GM18520 (cell line): ENCODE data around the gene CCDC88C.

Experiments
- ATAC-seq: cut with Tn5 transposase; IDR thresholded peaks from one replicate; pipeline ENCODE4 v1.9.1; 2021; ENCODE audit not compliant: unreplicated experiment

The CCDC88C gene

DNA sequence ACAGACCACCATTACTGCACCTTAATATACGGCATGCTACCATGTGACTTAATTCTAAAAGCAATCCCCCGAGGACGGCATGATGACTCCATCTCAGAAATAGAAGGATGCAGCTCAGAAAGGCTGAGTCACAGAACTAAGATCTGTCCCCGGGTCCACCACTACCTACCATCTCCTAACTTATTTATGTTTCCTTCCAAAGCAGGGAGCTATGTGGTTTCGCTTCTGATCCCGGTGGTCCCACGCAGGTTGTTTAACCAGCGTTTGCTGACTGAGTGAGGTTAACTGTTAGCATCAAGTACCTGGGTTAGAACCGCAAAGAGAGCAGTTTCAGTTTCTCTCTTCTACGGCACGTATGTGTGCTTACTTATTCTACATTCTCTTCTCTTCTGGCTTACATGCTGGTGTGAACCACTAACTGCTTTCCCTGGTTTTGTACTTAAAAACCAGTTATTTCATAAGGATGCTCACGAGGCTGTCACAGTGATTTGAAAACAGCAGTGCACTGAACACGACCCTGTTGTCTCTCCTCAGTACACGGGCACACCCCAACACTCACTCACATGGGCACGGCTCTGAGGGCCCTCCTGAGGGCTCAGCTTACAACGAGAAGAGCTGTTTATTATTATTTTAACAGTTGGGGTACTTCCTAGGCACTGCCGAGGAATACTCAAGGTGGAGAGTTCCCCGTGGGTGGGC lies 66.7 kb downstream of the CCDC88C start:
- peak; percentile 52 for ATAC-seq

DNA sequence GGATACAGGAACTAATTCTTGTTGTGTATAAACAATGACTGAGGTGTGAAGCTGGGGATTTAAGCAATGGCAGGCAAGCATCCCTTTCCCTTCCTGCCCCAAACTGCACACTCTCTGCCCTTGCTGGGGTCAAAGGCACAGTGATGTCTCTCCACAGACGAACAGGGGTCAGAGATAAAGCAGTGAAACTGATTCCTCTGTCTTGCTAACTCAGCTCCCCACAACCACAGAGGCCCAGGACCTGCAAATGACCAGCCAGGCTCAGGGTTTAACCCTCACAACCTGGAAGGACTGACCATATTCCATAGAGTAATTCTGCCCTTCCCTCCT lies 67.2 kb downstream of the CCDC88C start:
- ATAC-seq = peak; percentile 2

DNA sequence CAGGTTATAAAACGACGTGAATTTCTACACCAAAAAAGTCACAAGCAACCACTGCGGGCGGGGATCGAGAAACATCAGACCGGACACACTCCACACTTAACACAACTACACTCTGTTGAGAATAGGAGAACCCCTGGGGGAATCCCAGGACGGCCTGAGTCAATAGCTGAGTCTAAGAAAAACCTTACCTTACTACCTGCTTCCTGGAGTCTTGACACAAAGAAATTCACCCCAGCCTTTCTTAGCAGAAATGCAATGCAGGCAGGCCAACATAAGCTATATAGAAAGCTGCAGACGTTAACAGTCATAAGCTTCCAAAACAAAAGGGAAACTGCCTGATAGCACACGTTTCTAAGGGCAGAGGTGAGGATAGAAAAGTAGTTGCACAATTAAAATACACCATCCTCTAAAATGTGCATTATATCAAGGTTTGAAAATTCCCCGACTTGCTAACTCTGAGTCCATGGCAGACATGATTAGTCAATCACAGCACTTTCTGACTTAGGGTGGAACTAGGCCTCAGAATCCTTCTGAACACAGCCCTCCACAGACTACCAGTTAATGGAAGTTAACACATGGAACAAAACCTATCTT lies 68.0 kb downstream of the CCDC88C start:
- ATAC-seq = peak; percentile 63

DNA sequence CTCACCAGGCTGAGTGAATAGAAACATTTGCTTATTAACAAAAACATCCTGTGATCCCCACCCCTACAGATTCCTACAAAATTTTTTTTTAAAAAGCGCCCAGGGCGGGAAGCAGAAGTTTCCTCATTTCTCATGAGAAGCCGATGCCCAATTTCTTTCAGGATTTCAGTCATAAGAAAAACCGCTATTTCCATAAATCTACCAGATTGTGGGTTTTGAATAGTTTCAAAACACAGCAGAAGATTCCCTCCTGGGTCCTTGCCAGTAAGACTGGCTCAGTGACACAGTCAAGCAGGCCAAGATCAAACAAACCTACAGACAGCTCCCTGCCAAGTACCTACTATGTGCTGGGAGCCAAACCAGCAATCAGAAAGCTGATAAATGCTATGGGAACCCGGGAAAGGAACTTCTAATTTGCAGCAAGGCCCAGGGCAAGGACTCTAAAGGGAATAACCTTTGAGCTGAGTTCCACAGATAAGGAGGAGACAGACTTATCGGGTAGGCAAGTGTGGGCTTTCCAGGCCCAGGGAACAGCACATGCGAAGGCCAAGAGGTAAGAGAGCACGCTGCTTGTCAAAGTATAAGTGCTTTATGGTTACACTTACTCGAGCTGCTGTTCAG lies 68.7 kb downstream of the CCDC88C start:
- no peak for ATAC-seq

DNA sequence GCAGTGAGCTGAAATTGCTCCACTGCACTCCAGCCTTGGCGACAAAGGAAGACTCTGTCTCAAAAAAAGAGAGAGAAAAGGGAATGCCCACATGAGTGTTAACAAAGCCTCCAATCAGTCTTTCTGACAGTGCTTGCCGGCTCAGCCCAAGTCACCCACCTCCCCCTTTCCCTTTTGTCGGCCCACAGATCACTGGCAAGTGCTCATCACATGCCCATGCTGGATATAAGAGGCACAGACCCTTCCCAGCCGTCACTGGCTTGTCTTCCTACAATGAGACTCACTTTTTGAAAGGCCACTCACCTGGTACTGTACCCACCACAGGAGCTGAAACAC lies 70.8 kb downstream of the CCDC88C start:
- no peak for ATAC-seq

DNA sequence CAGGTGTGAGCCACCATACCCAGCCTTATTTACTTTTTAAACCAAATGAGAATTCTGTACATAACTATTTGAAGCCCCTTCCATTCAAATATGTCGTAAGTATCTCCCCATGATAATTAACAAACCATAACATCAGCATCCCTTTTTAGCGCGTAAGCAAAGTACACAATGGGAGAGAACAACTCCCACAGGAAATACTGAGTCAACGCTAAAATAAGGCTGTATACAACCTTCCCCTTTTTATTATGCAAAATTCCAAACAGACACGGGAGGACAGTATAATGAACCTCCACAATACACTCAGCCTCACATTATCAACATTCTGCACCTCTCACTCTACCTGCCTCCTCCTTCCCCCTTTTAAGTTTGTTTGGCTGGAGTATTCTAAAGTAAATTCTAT lies 73.5 kb downstream of the CCDC88C start:
- ATAC-seq = no peak

DNA sequence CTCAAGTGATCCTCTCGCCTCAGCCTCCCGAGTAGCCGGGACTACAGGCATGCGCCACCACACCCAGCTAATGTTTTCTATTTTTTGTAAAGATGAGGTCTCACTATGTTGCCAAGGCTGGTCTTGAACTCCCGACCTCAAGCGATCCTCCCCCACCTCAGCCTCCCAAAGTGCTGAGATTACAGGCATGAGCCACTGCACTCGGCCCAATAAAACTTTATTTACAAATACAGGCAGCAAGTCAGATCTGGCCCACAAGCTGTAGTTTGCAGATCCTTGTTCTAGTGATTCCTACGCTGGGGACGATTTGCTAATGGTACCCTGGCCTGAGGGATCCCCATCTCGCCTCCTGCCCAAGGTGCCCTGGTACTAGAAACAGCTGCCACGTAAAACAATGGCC lies 74.6 kb downstream of the CCDC88C start:
- no peak for ATAC-seq

DNA sequence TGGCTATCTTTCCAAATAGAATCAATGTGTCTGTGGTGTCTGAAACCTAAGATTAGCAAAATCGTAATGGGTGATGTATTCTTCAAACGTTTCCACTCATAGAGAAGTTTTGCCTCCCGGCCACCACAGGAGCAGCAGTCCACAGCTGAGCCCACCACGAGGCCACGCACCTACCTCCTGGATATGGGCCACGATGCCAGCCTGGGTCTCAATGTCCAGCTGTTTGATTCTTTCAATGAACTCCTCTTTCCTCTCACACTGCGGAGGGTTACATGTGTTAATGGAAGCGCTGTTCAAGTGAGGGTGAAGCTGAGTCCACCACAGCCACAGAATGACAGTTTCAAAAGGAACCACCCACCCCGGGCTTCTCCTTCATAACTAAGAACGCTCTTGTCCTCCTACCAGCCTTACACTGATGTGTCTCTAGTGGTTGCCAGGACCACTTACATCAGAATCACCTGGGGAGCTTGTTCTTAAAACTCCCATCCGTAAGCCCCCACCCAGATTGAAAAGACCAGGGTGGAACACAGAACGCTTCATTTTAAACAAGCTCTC lies 75.3 kb downstream of the CCDC88C start:
- no peak for ATAC-seq

DNA sequence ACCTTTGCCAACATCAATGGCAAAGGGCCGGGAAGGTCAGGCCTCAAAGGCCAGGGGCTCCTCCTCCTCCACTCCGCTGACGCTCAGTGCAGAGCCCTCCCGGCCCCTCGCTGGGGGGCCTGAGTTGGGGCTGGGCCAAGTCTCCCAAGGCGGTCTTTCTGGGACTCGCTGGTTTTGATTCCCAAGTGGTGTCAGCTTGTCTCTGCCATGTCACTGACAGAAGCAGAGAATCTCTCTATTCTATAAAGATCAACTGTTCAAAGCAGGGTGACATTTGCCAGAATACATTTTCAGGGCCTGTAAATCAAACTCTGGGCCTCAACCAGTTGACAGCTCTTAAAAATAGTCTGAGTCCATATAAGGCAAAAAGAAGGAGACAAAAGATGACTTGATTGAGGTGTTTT lies 75.9 kb downstream of the CCDC88C start:
- ATAC-seq = no peak

DNA sequence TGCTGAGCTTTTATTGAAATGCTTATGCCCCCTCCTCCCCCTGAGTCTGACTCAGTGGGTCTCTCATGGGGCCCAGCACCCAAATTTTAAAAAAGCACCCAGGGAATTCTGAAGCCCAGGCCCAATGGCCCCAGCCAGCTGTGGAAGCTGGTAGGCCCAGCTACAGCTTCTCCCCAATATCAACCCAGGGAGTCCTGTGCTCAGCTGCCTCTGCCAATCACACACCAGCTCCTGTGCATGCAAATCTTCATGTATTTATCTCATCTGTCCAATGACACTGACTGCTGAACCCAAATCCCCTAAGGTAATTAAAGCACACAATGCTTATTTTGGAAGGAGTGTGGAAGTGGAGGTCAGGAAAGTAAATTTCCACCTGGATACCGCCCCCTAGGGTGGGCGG lies 76.3 kb downstream of the CCDC88C start:
- ATAC-seq = no peak

DNA sequence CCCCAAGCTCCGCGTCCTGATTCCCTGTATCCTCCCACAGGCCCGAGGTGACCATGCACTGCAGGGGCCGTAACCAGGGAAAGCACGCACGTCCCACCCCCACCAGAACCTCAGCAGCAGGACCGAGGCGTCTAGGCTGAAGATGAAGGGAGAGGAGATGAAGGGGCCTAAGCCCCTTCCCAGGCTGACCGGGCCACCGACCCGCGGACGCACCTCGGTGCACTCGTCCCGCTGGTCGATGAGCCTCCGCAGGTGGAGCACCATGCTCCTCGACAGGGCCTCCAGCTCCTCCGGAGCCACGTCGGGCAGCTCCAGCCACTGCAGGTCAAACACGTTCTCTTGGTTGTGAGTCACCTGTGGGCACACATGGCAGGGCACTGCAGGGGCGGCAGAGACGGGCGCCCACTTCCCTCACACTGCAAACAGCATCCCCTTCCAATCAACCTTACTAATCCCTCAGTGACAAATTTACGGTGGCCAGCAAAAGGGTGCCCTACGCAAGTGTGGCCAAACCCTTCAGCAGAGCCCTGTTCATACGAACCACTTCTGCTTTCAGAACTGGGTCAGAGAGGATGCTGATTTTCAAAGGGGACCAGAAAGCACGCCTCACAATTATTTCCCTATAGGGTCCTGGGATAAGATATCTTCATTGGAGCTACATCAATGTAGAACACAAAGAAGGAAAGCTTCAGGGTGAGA lies 77.8 kb downstream of the CCDC88C start:
- no peak for ATAC-seq

DNA sequence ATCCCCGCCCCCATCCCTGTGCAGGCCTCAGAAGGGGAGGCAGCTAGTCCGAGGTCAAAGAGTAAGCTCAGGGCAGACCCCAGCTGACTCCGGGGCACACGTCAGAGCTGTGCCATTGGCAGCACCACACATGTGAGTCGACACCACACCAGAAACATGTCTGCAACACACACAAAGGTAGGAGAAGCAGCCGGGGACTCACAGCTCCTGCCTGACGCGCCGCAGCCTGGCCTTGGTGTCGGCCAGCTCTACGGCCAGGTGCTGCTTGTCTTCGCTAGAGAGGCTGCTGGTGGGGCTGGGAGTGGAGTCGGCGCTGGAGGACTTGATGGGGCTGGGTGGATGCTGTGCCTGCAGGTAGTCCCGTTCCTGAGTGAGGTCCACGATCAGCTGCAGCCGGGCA lies 78.5 kb downstream of the CCDC88C start:
- no peak for ATAC-seq

DNA sequence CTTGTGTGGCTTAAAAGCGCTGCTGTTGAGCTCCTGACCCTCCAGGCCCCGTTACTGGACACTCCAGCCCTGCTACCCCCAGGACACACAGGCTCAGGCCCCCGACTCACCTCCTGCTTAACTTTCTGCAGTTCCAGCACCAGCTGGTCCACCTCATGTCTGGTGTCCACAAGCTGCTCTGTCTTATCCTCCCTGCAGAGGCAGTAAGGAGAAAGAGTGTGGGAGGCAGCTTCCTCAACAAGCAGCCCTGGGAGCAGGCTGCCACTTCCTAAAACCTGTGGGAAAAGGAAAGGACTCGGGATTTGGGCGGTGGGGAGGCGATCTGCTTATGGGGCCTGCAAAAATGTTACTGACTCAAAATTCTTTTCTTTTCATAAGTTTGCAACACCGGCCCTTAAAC lies 79.2 kb downstream of the CCDC88C start:
- no peak for ATAC-seq

DNA sequence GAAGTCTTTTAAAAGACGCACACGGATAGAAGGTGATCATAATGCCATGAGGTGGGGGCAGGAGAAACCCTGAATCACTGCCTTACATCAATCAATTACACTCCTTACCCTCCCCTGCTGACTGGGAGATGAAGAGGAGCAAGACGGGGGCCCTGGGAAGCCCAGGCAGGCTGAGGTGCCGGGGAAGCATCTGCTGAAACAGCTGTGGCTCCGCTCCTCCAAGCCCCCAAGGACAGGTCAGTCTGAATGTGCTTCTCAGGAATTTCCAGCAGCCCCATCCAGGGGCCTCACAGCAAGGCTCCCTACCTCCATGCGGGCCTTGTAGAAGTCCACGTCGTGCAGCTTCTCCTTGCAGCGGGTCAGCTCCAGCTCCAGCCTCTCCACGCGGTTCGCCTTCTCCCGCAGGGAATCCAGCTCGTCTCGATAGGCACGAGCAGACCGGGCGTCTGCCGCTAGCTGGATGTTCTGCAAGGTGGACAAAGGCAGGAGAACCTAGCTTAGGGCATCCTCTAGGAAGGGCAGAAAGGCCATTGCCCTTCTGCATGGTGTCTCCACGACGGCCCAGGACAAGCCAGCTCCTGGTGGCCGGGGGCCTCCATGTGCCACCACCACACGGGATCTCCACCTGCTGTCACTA lies 79.8 kb downstream of the CCDC88C start:
- ATAC-seq = no peak

DNA sequence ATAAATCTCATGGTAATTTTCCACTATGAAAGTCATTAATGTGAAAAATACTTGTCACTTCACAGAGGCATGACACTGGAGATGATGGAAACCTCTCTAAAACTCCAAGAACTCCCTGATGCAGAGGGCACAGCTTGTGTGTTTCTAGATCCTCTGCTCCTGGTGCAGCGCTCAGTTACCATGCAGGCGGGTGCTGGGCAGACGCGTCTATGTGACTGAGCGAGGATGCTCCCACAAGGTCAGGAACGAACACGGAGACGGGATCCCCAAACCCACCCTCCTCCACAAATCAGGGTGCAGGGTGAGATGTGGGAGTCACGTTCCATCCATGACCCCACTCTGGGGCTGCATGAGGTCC lies 81.5 kb downstream of the CCDC88C start:
- ATAC-seq = no peak

DNA sequence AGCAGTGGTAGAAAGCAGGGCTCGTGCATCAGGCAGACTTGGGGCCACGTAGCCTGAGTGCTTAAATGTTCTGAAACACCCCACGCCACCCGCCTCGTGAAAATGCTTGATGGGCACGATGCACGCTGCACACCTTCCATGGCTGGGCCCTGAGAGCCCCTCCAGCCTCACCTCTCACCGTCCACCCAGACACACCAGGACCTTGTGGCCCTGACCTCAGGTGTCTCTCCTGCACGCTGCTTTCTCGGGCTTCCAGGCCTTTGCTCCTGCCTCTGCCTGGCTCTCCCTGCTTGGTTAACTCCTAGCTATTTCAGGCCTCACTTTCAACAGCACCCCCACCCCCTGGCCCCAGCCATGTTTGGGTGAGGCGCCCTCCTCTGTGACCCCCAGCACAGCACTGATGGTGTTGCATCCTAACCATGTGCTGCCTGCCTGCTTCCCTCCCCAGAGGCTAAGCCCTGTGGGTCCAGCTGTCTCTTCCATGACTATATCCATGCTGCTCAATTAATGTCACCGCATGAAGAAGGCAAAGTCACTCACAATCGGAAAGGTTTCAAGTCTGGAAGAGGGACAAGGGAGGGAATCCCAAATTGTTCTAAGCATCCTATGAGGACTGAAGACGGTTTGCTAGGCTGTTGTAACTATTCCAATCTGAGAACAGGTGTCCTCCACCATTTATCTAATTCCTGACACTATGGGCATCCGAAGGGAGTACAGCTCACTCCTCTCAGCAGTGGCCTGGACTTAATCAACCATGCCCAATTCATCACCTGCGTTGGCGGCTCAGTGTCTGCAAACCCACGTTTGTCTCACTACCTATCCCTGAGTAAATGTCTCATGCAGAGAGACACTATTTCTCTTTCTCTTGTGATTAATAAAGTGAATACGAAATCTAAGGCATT lies 82.2 kb downstream of the CCDC88C start:
- no peak for ATAC-seq

DNA sequence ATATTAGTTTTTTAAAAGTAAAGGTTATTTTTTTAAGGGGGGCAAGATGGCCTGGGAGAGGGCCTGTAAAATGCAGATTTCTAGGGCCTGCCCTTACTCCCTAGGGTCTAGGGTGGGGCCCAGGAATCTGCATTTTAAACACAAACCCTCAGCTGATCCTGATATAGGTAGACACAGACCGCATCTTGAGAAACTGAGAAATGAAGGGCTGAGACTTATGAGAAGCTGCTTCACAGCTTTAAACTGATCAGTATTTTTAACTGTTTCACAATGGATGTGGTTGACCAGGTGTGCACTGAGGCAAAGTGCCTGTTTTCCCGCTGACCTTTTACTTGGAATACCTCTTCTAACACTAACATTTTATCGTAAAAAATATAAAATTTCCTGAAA lies 84.0 kb downstream of the CCDC88C start:
- no peak for ATAC-seq

DNA sequence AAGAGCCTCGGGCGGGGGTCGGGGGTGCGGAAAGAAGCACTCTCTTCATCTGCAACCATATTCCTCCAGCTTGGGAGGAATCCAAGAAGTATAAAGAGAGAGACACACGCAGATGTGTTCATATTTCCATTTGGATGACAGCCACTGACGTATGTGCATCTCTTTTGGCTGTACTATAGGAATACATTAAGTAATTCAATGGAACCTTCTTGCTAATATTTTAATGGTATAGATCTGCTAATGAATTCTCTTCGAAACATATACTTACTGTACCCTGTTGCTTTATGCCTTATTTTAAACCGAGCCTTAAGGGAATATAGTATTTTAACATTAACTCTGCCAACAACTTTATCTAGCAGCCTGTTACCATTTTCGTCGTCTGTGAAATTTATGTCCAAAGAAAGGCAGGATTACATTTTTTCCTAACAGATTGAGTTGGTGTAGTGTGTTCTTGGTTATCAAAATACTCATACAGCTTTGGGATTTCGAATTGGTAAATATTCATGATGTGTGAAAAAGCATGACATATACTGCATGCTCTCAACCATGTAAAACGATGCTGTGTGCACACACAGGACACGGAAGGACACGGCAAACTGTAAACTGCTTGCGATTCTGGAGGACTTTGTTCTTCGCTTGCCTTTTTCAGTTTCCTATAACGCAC lies 84.5 kb downstream of the CCDC88C start:
- no peak for ATAC-seq

DNA sequence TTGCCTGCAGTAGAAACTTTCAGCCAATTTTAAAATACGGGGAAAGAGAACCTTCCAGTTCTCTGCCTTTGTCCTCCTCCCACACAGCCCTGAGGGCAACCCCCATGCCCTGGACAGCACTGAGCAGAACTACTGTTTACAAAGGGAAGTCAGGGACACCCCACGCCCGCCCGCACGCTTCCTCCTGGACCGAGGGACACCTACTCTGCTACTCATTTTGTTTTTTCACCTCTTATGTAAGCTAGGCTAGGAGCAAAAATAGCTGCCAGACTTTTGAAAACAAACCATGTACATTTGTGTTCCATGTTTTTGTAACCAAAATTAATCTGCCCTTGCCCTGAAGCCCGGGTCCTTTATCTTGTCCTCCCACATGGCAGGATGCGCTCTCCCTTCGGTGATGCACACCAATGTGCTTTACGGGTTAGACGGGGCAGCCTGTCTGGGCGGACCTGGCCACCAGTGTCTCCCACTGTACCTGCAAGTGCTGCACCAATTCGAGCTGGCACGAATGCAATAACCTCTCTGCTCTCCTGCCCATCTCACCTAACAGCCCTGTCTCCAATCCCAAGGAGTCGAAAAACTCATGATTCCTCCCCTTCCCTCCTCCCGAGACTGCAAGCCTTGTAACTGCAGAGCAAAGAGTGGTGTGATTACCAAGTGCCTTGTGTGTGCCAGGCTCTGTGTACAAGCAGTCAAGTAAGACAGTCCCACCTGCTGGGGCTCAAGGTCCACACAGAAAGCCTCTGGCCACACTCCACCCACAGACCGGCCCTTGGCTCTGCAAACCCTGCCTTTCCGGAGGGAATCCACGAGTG lies 85.2 kb downstream of the CCDC88C start:
- no peak for ATAC-seq
